Mesendoderm (in vitro differentiated cells): ENCODE measurements around the gene SLC29A1.
A peak's percentile ranks its signal among the peaks of the same experiment; 100 is the strongest.

Source experiments
- DNase-seq: peaks from one replicate; pipeline ENCODE4 v3.0.0; 2013
- H2AK5ac ChIP-seq: 2 replicates; pipeline ENCODE4 v1.6.1; 2013; ENCODE audit warnings: low read length, inconsistent platforms
- H2BK120ac ChIP-seq: 2 replicates; pipeline ENCODE4 v1.6.1; 2013; ENCODE audit warnings: low read depth, mild to moderate bottlenecking, low read length, moderate library complexity, mixed read lengths
- H2BK15ac ChIP-seq: replicated peaks from 2 replicates; pipeline ENCODE4 v1.6.1; 2013; ENCODE audit warnings: low read depth, mild to moderate bottlenecking, moderate library complexity
- H2BK5ac ChIP-seq: 2 replicates; pipeline ENCODE4 v1.6.1; 2013; ENCODE audit warnings: low read length, inconsistent platforms
- H3K18ac ChIP-seq: 2 replicates; pipeline ENCODE4 v1.6.1; 2013; ENCODE audit warnings: mild to moderate bottlenecking, low read length, mixed read lengths
- H3K23ac ChIP-seq: one replicate; pipeline ENCODE4 v1.6.1; 2013; ENCODE audit warnings: low read length
- H3K27ac ChIP-seq: 2 replicates; pipeline ENCODE4 v1.5.1; 2013; ENCODE audit warnings: low read depth, mild to moderate bottlenecking, inconsistent platforms, low read length, moderate library complexity
- H3K27me3 ChIP-seq: 2 replicates; pipeline ENCODE4 v1.6.1; 2013; ENCODE audit warnings: low read length, control low read depth, mild to moderate bottlenecking, inconsistent platforms; ENCODE audit not compliant: insufficient read depth, poor library complexity
- H3K36me3 ChIP-seq: 2 replicates; pipeline ENCODE4 v1.6.1; 2013; ENCODE audit warnings: low read length, inconsistent platforms; ENCODE audit not compliant: control insufficient read depth, insufficient read depth
- H3K4ac ChIP-seq: one replicate; pipeline ENCODE4 v1.6.1; 2013; ENCODE audit warnings: low read depth, mild to moderate bottlenecking, low read length, moderate library complexity
- H3K4me1 ChIP-seq: 2 replicates; pipeline ENCODE4 v1.6.1; 2013; ENCODE audit warnings: low read depth, low read length, inconsistent platforms; ENCODE audit not compliant: control insufficient read depth
- H3K4me2 ChIP-seq: 2 replicates; pipeline ENCODE4 v1.6.1; 2013; ENCODE audit warnings: low read length
- H3K4me3 ChIP-seq: 2 replicates; pipeline ENCODE4 v1.5.1; 2013; ENCODE audit warnings: mild to moderate bottlenecking, low read length
- H3K56ac ChIP-seq: one replicate; pipeline ENCODE4 v1.6.1; 2013; ENCODE audit warnings: low read length
- H3K79me1 ChIP-seq: 2 replicates; pipeline ENCODE4 v1.6.1; 2013; ENCODE audit warnings: low read length, inconsistent platforms
- H3K79me2 ChIP-seq: 2 replicates; pipeline ENCODE4 v1.6.1; 2013; ENCODE audit warnings: mild to moderate bottlenecking, low read length; ENCODE audit not compliant: control insufficient read depth, insufficient read depth
- H3K9ac ChIP-seq: 2 replicates; pipeline ENCODE4 v1.6.1; 2013; ENCODE audit warnings: low read length, inconsistent platforms
- H4K5ac ChIP-seq: one replicate; pipeline ENCODE4 v1.6.1; 2013; ENCODE audit warnings: low read length
- H4K8ac ChIP-seq: one replicate; pipeline ENCODE4 v1.6.1; 2013; ENCODE audit warnings: low read depth, mild to moderate bottlenecking, control low read depth, low read length, moderate library complexity
- WGBS: extraction: QIAGEN DNeasy Blood & Tissue Kit; methylation state at CpG from one replicate; pipeline ENCODE4 v1.1.7; 2013; ENCODE audit warnings: low lambda C conversion rate, missing lambda C conversion rate; ENCODE audit not compliant: insufficient coverage; ENCODE audit errors: extremely low coverage; 5-methylcytosine and 5-hydroxymethylcytosine counted together

The SLC29A1 gene

DNA sequence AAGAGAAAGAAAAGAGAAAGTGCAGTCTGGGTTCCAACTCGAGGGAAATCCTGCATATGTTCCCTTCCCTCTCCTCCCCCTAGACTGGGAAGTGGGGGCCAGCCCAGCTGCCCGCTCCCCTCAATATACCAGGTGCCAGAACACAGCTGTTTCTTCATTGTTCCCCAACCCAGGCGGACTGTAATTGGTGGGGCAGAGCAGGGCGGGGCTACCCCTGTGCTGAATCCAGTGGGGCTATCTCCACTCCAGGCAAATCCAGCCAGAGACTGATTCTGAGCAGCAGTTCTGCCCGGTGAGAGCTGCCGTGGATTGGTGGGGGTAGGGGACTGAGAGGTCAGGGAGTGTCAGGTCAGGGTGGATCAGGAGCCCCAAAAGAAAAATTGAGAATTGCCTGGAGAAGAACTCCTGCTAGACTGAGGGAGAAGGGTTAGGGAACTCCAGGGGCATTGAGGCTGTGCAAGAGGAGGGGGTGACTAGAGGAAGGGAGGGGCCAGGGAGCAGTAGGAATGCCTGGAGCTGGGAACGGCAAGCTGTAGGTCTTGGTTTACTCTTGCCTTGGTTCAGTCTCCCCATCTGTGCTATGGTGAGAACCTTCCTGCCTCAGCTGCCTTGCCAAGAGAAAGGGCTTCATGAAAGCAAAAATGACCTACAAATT, 6.6 kb upstream of the SLC29A1 start, which contains the start of gene MYMX:
TSS of gene MYMX (plus strand) at position 250 of the 655 bp plus-strand sequence. CDS start 546 bp downstream, outside the sequence.
- Histone ChIP-seq H3K4me2 (no peak within 1 kb of the TSS), H3K18ac (no peak within 1 kb of the TSS), H3K27me3 (no peaks in the 10 kb centered on the region), H4K5ac (no peak within 1 kb of the TSS), H3K56ac (peak within 1 kb of the TSS; percentile 47), H3K4me3 (no peak within 1 kb of the TSS), H3K36me3 (no peaks in the 10 kb centered on the region), H4K8ac (no peak within 1 kb of the TSS), H3K4me1 (peaks cover 13% of the 10 kb centered on the region), H2BK120ac (no peak within 1 kb of the TSS), H3K23ac (no peak within 1 kb of the TSS), H3K9ac (peak within 1 kb of the TSS; percentile 18), H3K4ac (peak within 1 kb of the TSS; percentile 1), H3K27ac (no peak within 1 kb of the TSS), H2BK15ac (no peak within 1 kb of the TSS), H3K79me1 (no peaks in the 10 kb centered on the region), H3K79me2 (no peaks in the 10 kb centered on the region), H2AK5ac (no peak within 1 kb of the TSS), H2BK5ac (no peak within 1 kb of the TSS)
- WGBS: no CpG with 5 or more reads among the region's 7 CpGs
- DNase-seq: peak; percentile 40

DNA sequence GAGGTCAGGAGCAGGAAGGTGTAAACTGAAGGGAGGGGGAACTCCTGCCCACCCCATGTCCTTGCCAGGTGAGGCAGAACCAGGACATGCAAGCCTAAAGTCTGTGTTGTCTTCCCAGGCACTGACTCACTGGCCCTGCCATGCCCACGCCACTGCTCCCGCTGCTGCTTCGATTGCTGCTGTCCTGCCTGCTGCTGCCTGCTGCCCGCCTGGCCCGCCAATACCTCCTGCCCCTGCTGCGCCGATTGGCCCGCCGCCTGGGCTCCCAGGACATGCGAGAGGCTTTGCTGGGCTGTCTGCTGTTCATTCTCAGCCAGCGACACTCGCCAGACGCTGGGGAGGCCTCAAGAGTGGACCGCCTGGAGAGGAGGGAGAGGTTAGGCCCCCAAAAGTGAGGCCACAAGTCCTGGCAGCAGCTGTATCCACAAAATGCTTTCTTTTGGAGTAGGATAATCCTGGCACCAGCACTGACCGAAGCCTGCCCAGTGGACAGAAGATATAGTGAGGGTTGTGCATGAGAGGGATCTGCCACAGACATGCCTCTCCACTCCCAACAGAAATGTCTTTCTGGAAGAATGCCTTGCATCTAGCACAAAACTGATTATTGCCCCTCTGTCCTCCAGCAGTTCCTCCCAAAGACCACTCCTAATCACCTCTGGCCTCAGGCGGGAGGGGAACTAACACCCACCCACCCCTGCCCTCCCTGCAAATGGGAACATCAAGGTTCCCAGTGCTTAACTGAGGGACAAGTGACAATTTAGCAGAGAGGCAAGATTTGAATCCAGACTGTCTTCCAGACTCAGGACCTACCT, 5.9 kb upstream of the SLC29A1 start:
- Histone ChIP-seq H3K4ac (peak overlapping the region; percentile 1), H4K8ac (no peak overlapping the region), H3K79me1 (no peaks in the 10 kb centered on the region), H3K23ac (no peak overlapping the region), H3K79me2 (no peaks in the 10 kb centered on the region), H3K27ac (no peak overlapping the region), H3K4me3 (no peak overlapping the region), H2BK15ac (no peak overlapping the region), H3K9ac (peak overlapping the region; percentile 18), H3K4me2 (no peak overlapping the region), H3K4me1 (peaks cover 17% of the 10 kb centered on the region), H4K5ac (no peak overlapping the region), H2BK120ac (no peak overlapping the region), H3K18ac (no peak overlapping the region), H2BK5ac (no peak overlapping the region), H3K36me3 (no peaks in the 10 kb centered on the region), H3K27me3 (no peaks in the 10 kb centered on the region), H2AK5ac (no peak overlapping the region), H3K56ac (peak overlapping the region; percentile 47)
- no CpG with 5 or more reads among the region's 16 CpGs for WGBS
- DNase-seq: peak; percentile 35

- Histone ChIP-seq H3K56ac (peak overlapping the region; percentile 93), H2BK15ac (no peak overlapping the region), H2AK5ac (no peak overlapping the region), H3K4me1 (peaks cover 21% of the 10 kb centered on the region), H2BK5ac (peak overlapping the region; percentile 84), H3K4me3 (peak overlapping the region; percentile 42), H4K5ac (no peak overlapping the region), H3K36me3 (no peaks in the 10 kb centered on the region), H3K23ac (no peak overlapping the region), H4K8ac (no peak overlapping the region), H3K4me2 (peak overlapping the region; percentile 83), H2BK120ac (no peak overlapping the region), H3K27me3 (no peaks in the 10 kb centered on the region), H3K79me1 (no peaks in the 10 kb centered on the region), H3K18ac (peak overlapping the region; percentile 53), H3K27ac (peak overlapping the region; percentile 94), H3K4ac (peak overlapping the region; percentile 48), H3K9ac (peak overlapping the region; percentile 75), H3K79me2 (no peaks in the 10 kb centered on the region)
- no CpG with 5 or more reads among the region's 45 CpGs for WGBS
- DNase-seq: peak; percentile 93
Measured at GRCh38 chr6:44219053-44219814, 4.2 kb upstream of the SLC29A1 start.

DNA sequence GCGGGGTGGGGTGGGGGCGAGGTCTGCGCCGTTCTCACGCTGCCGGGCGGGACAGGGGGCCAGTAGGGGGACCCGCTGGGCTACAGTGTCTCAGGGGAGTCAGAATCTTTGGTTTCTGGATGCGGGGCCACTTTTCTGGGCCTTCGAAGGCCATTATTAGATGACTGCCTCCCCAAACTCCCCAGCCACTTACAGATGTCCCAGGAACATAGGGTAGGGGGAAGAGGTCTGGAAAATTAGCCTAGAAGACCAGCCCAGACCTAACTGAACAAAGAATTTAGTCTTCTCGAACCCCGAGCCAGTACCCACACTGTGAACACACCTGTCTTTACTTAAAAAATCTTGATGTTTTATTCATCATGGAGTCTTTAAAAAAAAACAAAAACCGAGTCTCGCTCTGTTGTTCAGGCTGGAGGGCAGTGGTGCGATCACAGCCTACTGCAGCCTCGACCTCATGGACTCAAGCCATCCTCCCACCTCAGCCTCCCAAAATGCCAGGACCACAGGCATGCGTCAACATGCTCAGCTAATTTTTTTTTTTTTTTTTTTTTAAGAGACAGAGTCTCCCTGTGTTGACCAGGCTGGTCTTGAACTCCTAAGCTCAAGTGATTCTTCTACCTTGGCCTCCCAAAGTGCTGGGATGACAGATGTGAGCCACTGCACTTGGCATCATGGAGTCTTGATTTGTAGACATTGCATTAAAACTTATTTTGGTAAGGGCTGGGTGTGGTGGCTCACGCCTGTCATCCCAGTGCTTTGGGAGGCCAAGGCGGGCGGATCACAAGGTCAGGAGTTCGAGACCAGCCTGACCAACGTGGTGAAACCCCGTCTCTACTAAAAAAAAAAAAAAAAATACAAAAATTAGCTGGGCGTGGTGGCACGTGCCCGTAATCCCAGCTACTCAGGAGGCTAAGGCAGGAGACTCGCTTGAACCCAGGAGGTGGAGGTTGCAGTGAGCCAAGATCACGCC, 3.3 kb upstream of the SLC29A1 start:
- no peak overlapping the region for H3K4ac ChIP-seq
- H3K23ac ChIP-seq: no peak overlapping the region
- no peak overlapping the region for H2AK5ac ChIP-seq
- H4K8ac ChIP-seq: no peak overlapping the region
- H3K18ac ChIP-seq: peak overlapping the region; percentile 34
- H2BK5ac ChIP-seq: no peak overlapping the region
- no peak for DNase-seq
- H3K27ac ChIP-seq: peak overlapping the region; percentile 53
- H3K27me3 ChIP-seq: no peaks in the 10 kb centered on the region
- H3K4me2 ChIP-seq: peak overlapping the region; percentile 38
- peak overlapping the region; percentile 40 for H3K9ac ChIP-seq
- peaks cover 3% of the 10 kb centered on the region for H3K79me2 ChIP-seq
- H2BK15ac ChIP-seq: no peak overlapping the region
- H2BK120ac ChIP-seq: no peak overlapping the region
- H3K4me1 ChIP-seq: peaks cover 23% of the 10 kb centered on the region
- no peaks in the 10 kb centered on the region for H3K79me1 ChIP-seq
- H4K5ac ChIP-seq: no peak overlapping the region
- H3K4me3 ChIP-seq: no peak overlapping the region
- peak overlapping the region; percentile 71 for H3K56ac ChIP-seq
- H3K36me3 ChIP-seq: no peaks in the 10 kb centered on the region
- WGBS: no CpG with 5 or more reads among the region's 28 CpGs

- no CpG with 5 or more reads among the region's 4 CpGs for WGBS
- Histone ChIP-seq H2BK15ac (no peak overlapping the region), H3K23ac (no peak overlapping the region), H3K36me3 (no peaks in the 10 kb centered on the region), H2BK5ac (no peak overlapping the region), H3K79me2 (peaks cover 6% of the 10 kb centered on the region), H3K4me3 (no peak overlapping the region), H3K9ac (no peak overlapping the region), H3K27me3 (no peaks in the 10 kb centered on the region), H4K5ac (no peak overlapping the region), H3K18ac (no peak overlapping the region), H3K4me2 (no peak overlapping the region), H2AK5ac (no peak overlapping the region), H3K79me1 (peaks cover under 1% of the 10 kb centered on the region), H3K27ac (no peak overlapping the region), H3K56ac (peak overlapping the region; percentile 67), H4K8ac (no peak overlapping the region), H3K4ac (no peak overlapping the region), H3K4me1 (peaks cover 24% of the 10 kb centered on the region), H2BK120ac (no peak overlapping the region)
- DNase-seq: no peak
Measured at GRCh38 chr6:44220913-44221290, 2.5 kb upstream of the SLC29A1 start.
